K562 (cell line): ENCODE results near the gene PCDH12. TPM values are rescaled to one million over a fixed set of nuclear protein-coding genes. Genes with fewer than 3 reads are reported as not detected.

Experiments used
- ATAC-seq: fragments of 200-7000 bp; cut with Tn5 transposase; 3 replicates; pipeline ENCODE4 v1.9.1; 2020; ENCODE audit warnings: moderate library complexity
- BruUV-seq: library from RNA; stranded (reverse); fragments of 400-500 nt; replicated peaks from 2 replicates; lab custom pipeline; 2021; lab: Mats Ljungman, UMichigan
- CTCF ChIA-PET: fragments of 300-600 bp; formaldehyde crosslinking; extraction: SDS; loops from one replicate; lab custom pipeline; 2021; ENCODE audit warnings: low intra/inter-chr PET ratio; lab: Yijun Ruan, JAX
- POLR2A ChIA-PET: fragments of 300-600, 350-650 bp; sonication (Branson Sonifier 250); formaldehyde crosslinking; extraction: SDS; loops from one replicate; lab custom pipeline; 2021; ENCODE audit warnings: antibody characterized with exemption, inconsistent platforms; lab: Yijun Ruan, JAX
- DNase-seq, 4 experiments: peaks; one replicate each; pipeline versions ENCODE4 v3.0.0 to v3.0.0-alpha.2; 2011 to 2018; ENCODE audit warnings: low spot score in 3 of 4, mixed read lengths in 3 of 4; ENCODE audit errors: extremely low read depth in 1 of 4
- FAIRE-seq: peaks from 2 replicates; lab custom pipeline; 2011; peaks lifted over from hg19 to GRCh38; lab: Jason Lieb, UNC
- H2AFZ ChIP-seq: 2 replicates; pipeline ENCODE4 v1.6.0; 2011; ENCODE audit warnings: low read depth, low read length, control low read depth, inconsistent platforms
- H3K27ac ChIP-seq: fragments of 200-600 bp; 3 replicates; pipeline ENCODE4 v1.8.0; 2011; ENCODE audit warnings: low read depth, mild to moderate bottlenecking, control low read depth, inconsistent platforms, low read length, moderate library complexity, mixed read lengths; ENCODE audit errors: extremely low read depth
- H3K27me3 ChIP-seq, 2 experiments: fragments of 300-600 bp in 1 of 2; 2 replicates in 1 of 2; 3 replicates in 1 of 2; pipeline versions ENCODE4 v1.6.0 to v1.8.0; 2011; ENCODE audit warnings: inconsistent platforms in 2 of 2, low read length in 2 of 2, mild to moderate bottlenecking in 1 of 2, mixed read lengths in 1 of 2, moderate library complexity in 1 of 2; ENCODE audit not compliant: control insufficient read depth in 2 of 2, insufficient read depth in 2 of 2
- H3K36me3 ChIP-seq: fragments of 300-600 bp; 3 replicates; pipeline ENCODE4 v1.8.0; 2011; ENCODE audit warnings: mild to moderate bottlenecking, low read length, inconsistent platforms; ENCODE audit not compliant: control insufficient read depth, insufficient read depth
- H3K4me1 ChIP-seq, 2 experiments: fragments of 200-600 bp in 1 of 2; replicated peaks in 1 of 2; 2 replicates in 1 of 2; 3 replicates in 1 of 2; pipeline versions ENCODE4 v1.5.1 to v1.8.0; 2011; ENCODE audit warnings: inconsistent platforms in 2 of 2, low read length in 2 of 2, mild to moderate bottlenecking in 1 of 2, mixed read lengths in 1 of 2, moderate library complexity in 1 of 2; ENCODE audit not compliant: control insufficient read depth in 2 of 2, insufficient read depth in 2 of 2
- H3K4me2 ChIP-seq: 2 replicates; pipeline ENCODE4 v1.6.1; 2011; ENCODE audit warnings: low read length, control low read depth, inconsistent platforms, mixed read lengths; ENCODE audit not compliant: insufficient read depth
- H3K4me3 ChIP-seq: fragments of 200-600 bp; sonication (generic), shearing (Covaris generic); 2 replicates; pipeline ENCODE4 v1.5.1; 2016; ENCODE audit warnings: control low read depth, inconsistent platforms
- H3K79me2 ChIP-seq: fragments of 200-600 bp; 3 replicates; pipeline ENCODE4 v1.8.0; 2011; ENCODE audit warnings: low read length, inconsistent platforms; ENCODE audit not compliant: control insufficient read depth, insufficient read depth
- H3K9ac ChIP-seq, 2 experiments: 2 replicates each; pipeline versions ENCODE4 v1.6.0 to v1.6.1; 2011; ENCODE audit warnings: low read depth in 2 of 2, low read length in 2 of 2, control low read depth in 1 of 2, inconsistent platforms in 1 of 2, mild to moderate bottlenecking in 1 of 2, mixed read lengths in 1 of 2; ENCODE audit not compliant: insufficient read depth in 1 of 2
- H3K9me1 ChIP-seq: one replicate; pipeline ENCODE4 v1.6.0; 2011; ENCODE audit warnings: inconsistent platforms, mild to moderate bottlenecking, low read length, moderate library complexity; ENCODE audit not compliant: control insufficient read depth, insufficient read depth
- H3K9me3 ChIP-seq: replicated peaks from 2 replicates; pipeline ENCODE4 v1.5.1; 2011; ENCODE audit warnings: low read depth, low read length, inconsistent platforms; ENCODE audit not compliant: control insufficient read depth, insufficient read depth
- H4K20me1 ChIP-seq: replicated peaks from 2 replicates; pipeline ENCODE4 v1.6.1; 2011; ENCODE audit warnings: low read length, inconsistent platforms, mixed read lengths; ENCODE audit not compliant: control insufficient read depth, insufficient read depth
- AFF1 ChIP-seq, 2 experiments: fragments of 450-650 bp; IDR thresholded peaks; 2 replicates each; pipeline ENCODE4 v1.6.1; 2018; ENCODE audit warnings: mild to moderate bottlenecking in 2 of 2, low read depth in 1 of 2; ENCODE audit not compliant: partially characterized antibody in 2 of 2
- CAMTA2 ChIP-seq: fragments of 250-450 bp; sonication (Bioruptor Pico); conservative IDR thresholded peaks from 2 replicates; pipeline ENCODE4 v1.5.1; 2022
- ERF ChIP-seq: fragments of 450-650 bp; formaldehyde crosslinking; IDR thresholded peaks from 2 replicates; pipeline ENCODE4 v1.4.0; 2020; ENCODE audit warnings: mild to moderate bottlenecking, mixed read lengths
- HES1 ChIP-seq: fragments of 450-650 bp; IDR thresholded peaks from 2 replicates; pipeline ENCODE4 v1.6.1; 2016; ENCODE audit warnings: low read depth, mild to moderate bottlenecking, moderate library complexity
- HMG20A ChIP-seq: fragments of 450-650 bp; formaldehyde crosslinking; conservative IDR thresholded peaks from 2 replicates; pipeline ENCODE4 v1.4.0; 2020; ENCODE audit warnings: mild to moderate bottlenecking, mixed read lengths
- MBD2 ChIP-seq: sonication (generic); IDR thresholded peaks from 2 replicates; pipeline ENCODE4 v1.6.1; 2016; ENCODE audit warnings: low read depth, borderline replicate concordance
- MLX ChIP-seq, 2 experiments: fragments of 450-650 bp in 1 of 2; sonication (generic) in 1 of 2; formaldehyde crosslinking; conservative IDR thresholded peaks; 2 replicates each; pipeline versions ENCODE4 v1.4.0 to v1.8.1; 2020 to 2022; ENCODE audit warnings: mild to moderate bottlenecking in 1 of 2, missing genetic modification reagents in 1 of 2
- NFE2L1 ChIP-seq: fragments of 450-650 bp; IDR thresholded peaks from 2 replicates; pipeline ENCODE4 v1.6.1; 2016; ENCODE audit warnings: missing genetic modification characterization, low read depth, mild to moderate bottlenecking, missing compliant biosample characterization, moderate library complexity, borderline replicate concordance
- NR3C1 ChIP-seq: sonication (generic); formaldehyde crosslinking; IDR thresholded peaks from 2 replicates; pipeline ENCODE4 v1.8.1; 2022; ENCODE audit warnings: missing genetic modification reagents
- SNRNP70 ChIP-seq: fragments of 200-400 bp; formaldehyde crosslinking; optimal IDR thresholded peaks from 2 replicates; pipeline ENCODE3; 2017; ENCODE audit warnings: low read depth, low read length
- ZBTB43 ChIP-seq: sonication (generic); formaldehyde crosslinking; IDR thresholded peaks from 2 replicates; pipeline ENCODE4 v1.8.0; 2023; ENCODE audit warnings: mild to moderate bottlenecking, missing genetic modification reagents
- ZEB2 ChIP-seq: fragments of 450-650 bp; IDR thresholded peaks from 2 replicates; pipeline ENCODE4 v1.6.1; 2016
- ZNF263 ChIP-seq: sonication (generic); formaldehyde crosslinking; IDR thresholded peaks from 2 replicates; pipeline ENCODE4 v1.8.0; 2022; ENCODE audit warnings: mild to moderate bottlenecking, missing genetic modification reagents, borderline replicate concordance
- ZNF444 ChIP-seq: fragments of 250-450 bp; sonication (Bioruptor Pico); IDR thresholded peaks from 2 replicates; pipeline ENCODE4 v1.4.0; 2020; ENCODE audit warnings: mild to moderate bottlenecking, moderate library complexity
- ZNF79 ChIP-seq: fragments of 250-450 bp; sonication (Bioruptor Pico); IDR thresholded peaks from 2 replicates; pipeline ENCODE4 v1.4.0; 2020; ENCODE audit warnings: low read depth, mild to moderate bottlenecking, moderate library complexity
- WGBS: fragments of 100-300 bp; shearing (Covaris generic); methylation state at CpG from one replicate; pipeline ENCODE4 v1.1.6; 2016; ENCODE audit warnings: low coverage, mixed read lengths; ENCODE audit not compliant: insufficient coverage; ENCODE audit errors: missing lambda C conversion rate; 5-methylcytosine and 5-hydroxymethylcytosine counted together
- in situ Hi-C: fragments of 300-500 bp; cut with MboI; formaldehyde crosslinking; loops from 4 replicates; pipeline ENCODE4 v1.15.0; 2018; ENCODE audit warnings: inconsistent platforms, mixed read lengths
- intact Hi-C: fragments of 100-400 bp; cut with micrococcal nuclease; formaldehyde crosslinking; loops from 2 replicates; pipeline ENCODE4 v1.14.2; 2022
- polyA plus RNA-seq, 8 experiments: library from polyadenylated mRNA; depleted of rRNA in 4 of 8; stranded (reverse) in 5 of 8; unstranded in 3 of 8; fragments of >200 nt; fragmentation: Nextera tagmentation in 2 of 8; fragmentation: Illumina TruSeq in 1 of 8; extraction: Ambion mirVana in 2 of 8; extraction: Trizol in 1 of 8; gene quantifications; 2 replicates each; pipeline versions ENCODE4 v1.2.1 to v1.2.3, GENCODE V29; 2011 to 2014; ENCODE audit warnings: inconsistent platforms in 1 of 8, missing spikeins in 1 of 8
- total RNA-seq, 7 experiments: library from RNA; depleted of rRNA in 6 of 7; stranded (reverse); fragments of >200 nt in 6 of 7; fragmentation: Illumina TruSeq in 2 of 7; extraction: Trizol in 2 of 7; gene quantifications; 2 replicates each; pipeline versions ENCODE4 v1.2.1 to v1.2.3, GENCODE V29; 2011 to 2021; ENCODE audit warnings: low replicate concordance in 1 of 7

Gene PCDH12
- total and polyA plus RNA-seq, 9 of the 15 experiments (the other 6 are each of a cell fraction or from before 2014, with no cell fraction given): 0.01 to 0.04 (median 0.01) TPM; not detected in 4

DNA sequence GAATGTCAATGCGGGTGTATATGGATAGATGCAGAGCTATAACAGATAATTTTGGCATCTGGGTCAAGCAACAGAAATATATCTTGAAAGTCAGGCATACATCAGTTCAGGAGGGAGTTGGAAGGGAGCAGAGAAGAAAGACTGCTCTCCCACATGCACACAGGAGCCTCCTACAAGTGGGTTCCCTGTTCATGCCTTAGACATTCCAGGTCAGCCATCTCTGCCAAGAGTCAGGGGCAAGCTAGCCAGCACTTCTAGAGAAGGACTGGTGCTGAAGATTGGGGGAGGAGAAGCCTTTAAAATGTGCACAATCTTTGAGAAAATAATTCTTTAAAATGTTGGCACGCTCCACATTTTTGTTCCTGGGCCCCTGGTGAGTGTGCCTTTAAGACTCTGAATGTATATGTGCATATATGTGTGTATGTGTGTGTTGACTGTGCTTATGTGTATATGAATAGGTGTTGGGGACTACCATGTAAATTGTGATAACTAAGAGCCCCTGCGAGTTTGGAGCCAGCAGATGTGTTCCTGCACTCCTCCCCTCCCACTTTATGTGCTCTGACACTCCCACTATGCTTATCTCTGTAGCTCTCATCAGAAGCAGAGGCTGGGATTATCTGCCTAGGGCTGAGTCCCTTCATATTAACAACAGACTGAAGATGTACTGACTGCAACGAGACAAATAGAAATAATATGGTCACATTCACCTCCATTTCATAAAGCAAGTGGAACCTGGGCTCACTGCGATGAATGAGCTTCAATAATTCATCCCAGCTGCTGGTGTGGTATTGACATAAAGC is 55.8 kb downstream of the PCDH12 start:
- no TSS peak for BruUV-seq
- H3K4me3 ChIP-seq: no peak overlapping the region
- peak overlapping the region; percentile 77 for H2AFZ ChIP-seq
- no peaks in the 10 kb centered on the region for H3K79me2 ChIP-seq
- peak overlapping the region in 1 of 2 experiments; percentile 8; a peak in 2 of 4 replicates for H3K9ac ChIP-seq
- no peaks in the 10 kb centered on the region for H3K9me1 ChIP-seq
- peak; percentile 97 for ATAC-seq
- DNase-seq: peak; percentile 45 to 75 (median 64)
- peak; percentile 90 for FAIRE-seq
- in situ Hi-C loops: no loop called here
- H3K27ac ChIP-seq: 0 out of 3 replicates have a peak overlapping the region, but pooled peaks have one; percentile 3
- WGBS: 18% methylated on average over 4 of the region's 5 CpGs
- H3K27me3 ChIP-seq: peaks cover 0 to 3% of the 10 kb centered on the region in 2 experiments; a peak in 1 of 5 replicates
- peak overlapping the region; percentile 71 for H3K4me2 ChIP-seq
- no peaks in the 10 kb centered on the region for H3K36me3 ChIP-seq
- no peaks in the 10 kb centered on the region for H3K9me3 ChIP-seq
- H3K4me1 ChIP-seq: peaks cover 15 to 19% of the 10 kb centered on the region in 2 experiments
- CTCF ChIA-PET: no interaction called here
- POLR2A ChIA-PET: interaction anchor here (0.5 to 1.4 kb wide), 7 partner anchors 12 to 137 kb away, joined by 3 to 7 read pairs (median 4); partner anchors contain the start of gene DELE1
- no peaks in the 10 kb centered on the region for H4K20me1 ChIP-seq
- intact Hi-C loops: no loop called here
- TF ChIP-seq HES1 (no peak), CAMTA2 (CRISPR knock-in tag) (no peak), AFF1 (IDR thresholded peaks at IDR 0.05; ENCODE audit: low read depth in 1 of 2, partially characterized antibody in 2 of 2) (no peak), NFE2L1 (tag) (no peak), MBD2 (no peak), ZNF263 (CRISPR knock-in tag) (no peak), ZEB2 (no peak), ZBTB43 (CRISPR knock-in tag) (no peak), SNRNP70 (no peak), ZNF79 (CRISPR knock-in tag) (no peak), ZNF444 (CRISPR knock-in tag) (no peak), ERF (no peak), HMG20A (CRISPR knock-in tag) (no peak), NR3C1 (CRISPR knock-in tag) (no peak), MLX (CRISPR knock-in tag; conservative IDR thresholded peaks at IDR 0.05) (no peak)
